ENCODE data around the gene UNC13A. TPM values are rescaled to one million over a fixed set of nuclear protein-coding genes. Genes with fewer than 3 reads are reported as not detected.

The UNC13A gene
- total and polyA plus RNA-seq, 2 donors (not counting 3 experiments of a cell fraction or from before 2014, with no cell fraction given), result 0.04 to 0.09 TPM

DNA sequence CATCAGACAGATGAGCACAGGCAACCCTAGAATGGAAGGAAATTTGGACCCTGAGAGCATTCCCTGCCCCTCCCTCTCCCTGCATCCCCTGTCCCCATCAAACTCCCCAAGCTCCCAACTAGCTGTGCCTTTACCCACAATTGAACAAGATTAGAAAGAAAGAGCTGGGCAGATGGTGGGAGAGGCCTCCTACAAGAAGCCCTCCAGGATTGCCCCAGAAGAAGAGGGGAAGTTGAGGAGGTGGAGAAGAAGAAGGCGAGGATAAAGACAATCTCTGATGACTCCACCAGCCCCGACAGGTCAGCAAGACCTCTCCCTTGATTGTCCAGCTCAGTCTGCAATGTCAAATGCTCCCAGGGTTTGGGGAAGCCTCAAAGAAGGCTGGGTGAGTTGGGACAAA is 11.9 kb downstream of the UNC13A start:
- no peak overlapping the region for H2AFZ ChIP-seq (ENCODE audit: low read depth, low read length)
- H3K36me3 ChIP-seq (ENCODE audit: control insufficient read depth in 2 of 2, extremely low read depth in 1 of 2, insufficient read depth in 2 of 2, low read length in 2 of 2), result no peaks in the 10 kb centered on the region
- H3K27ac ChIP-seq (ENCODE audit: insufficient read depth, low read depth, low read length), result no peak overlapping the region
- ChIA-PET POLR2A (no interaction called here), CTCF (interaction anchor here (1.4 kb wide), 1 partner anchor 235 kb away, joined by 3 read pairs; no protein-coding TSS in a partner anchor)
- DNase-seq (ENCODE audit: low read depth, low spot score) (no peak), FAIRE-seq (no peak)
- no peaks in the 10 kb centered on the region for H3K9me3 ChIP-seq (replicated peaks; ENCODE audit: control insufficient read depth, insufficient read depth, low read length)
- peaks cover 15% of the 10 kb centered on the region for H3K4me1 ChIP-seq (ENCODE audit: control insufficient read depth, extremely low read depth, insufficient read depth, low read length)
- dilution Hi-C loops (cut with MboI; ENCODE audit: extremely low pct_ligation_motif_present, low sequenced_read_pairs), result no loop called here
- H3K4me2 ChIP-seq (ENCODE audit: insufficient read depth, low read length), result no peak overlapping the region
- no peaks in the 10 kb centered on the region for H4K20me1 ChIP-seq (replicated peaks; ENCODE audit: control insufficient read depth, extremely low read depth, insufficient read depth, low read length)
- H3K9me1 ChIP-seq (replicated peaks; ENCODE audit: control insufficient read depth, extremely low read depth, insufficient read depth, low read length), result no peaks in the 10 kb centered on the region
- no peak for TF ChIP-seq MYC (IDR thresholded peaks at IDR 0.05; ENCODE audit: low read depth, low read length)
- TF ChIP-seq FOS (IDR thresholded peaks at IDR 0.05; ENCODE audit: borderline replicate concordance, insufficient read depth, low read length), result no peak
- TF ChIP-seq POLR2A (IDR thresholded peaks at IDR 0.05; ENCODE audit: low read depth, low read length), result no peak
- no peak for TF ChIP-seq GATA2 (IDR thresholded peaks at IDR 0.05; ENCODE audit: insufficient read depth, insufficient read length, low read depth, low read length)
- no peak for TF ChIP-seq EZH2 (IDR thresholded peaks at IDR 0.05; ENCODE audit: borderline replicate concordance, low read depth, low read length, severe bottlenecking)
- TF ChIP-seq, protein P1, sequence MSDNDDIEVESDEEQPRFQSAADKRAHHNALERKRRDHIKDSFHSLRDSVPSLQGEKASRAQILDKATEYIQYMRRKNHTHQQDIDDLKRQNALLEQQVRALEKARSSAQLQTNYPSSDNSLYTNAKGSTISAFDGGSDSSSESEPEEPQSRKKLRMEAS (IDR thresholded peaks at IDR 0.05; ENCODE audit: insufficient read depth, insufficient read length), result no peak
- TF ChIP-seq, protein P2, sequence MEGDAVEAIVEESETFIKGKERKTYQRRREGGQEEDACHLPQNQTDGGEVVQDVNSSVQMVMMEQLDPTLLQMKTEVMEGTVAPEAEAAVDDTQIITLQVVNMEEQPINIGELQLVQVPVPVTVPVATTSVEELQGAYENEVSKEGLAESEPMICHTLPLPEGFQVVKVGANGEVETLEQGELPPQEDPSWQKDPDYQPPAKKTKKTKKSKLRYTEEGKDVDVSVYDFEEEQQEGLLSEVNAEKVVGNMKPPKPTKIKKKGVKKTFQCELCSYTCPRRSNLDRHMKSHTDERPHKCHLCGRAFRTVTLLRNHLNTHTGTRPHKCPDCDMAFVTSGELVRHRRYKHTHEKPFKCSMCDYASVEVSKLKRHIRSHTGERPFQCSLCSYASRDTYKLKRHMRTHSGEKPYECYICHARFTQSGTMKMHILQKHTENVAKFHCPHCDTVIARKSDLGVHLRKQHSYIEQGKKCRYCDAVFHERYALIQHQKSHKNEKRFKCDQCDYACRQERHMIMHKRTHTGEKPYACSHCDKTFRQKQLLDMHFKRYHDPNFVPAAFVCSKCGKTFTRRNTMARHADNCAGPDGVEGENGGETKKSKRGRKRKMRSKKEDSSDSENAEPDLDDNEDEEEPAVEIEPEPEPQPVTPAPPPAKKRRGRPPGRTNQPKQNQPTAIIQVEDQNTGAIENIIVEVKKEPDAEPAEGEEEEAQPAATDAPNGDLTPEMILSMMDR (IDR thresholded peaks at IDR 0.05; ENCODE audit: extremely low read depth in 1 of 2, insufficient read depth in 1 of 2, low read depth in 1 of 2, low read length in 2 of 2), result no peak
- TF ChIP-seq POLR2AphosphoS5 (IDR thresholded peaks at IDR 0.05; ENCODE audit: insufficient read depth, low read depth, low read length), result no peak
- no peak for TF ChIP-seq JUN (IDR thresholded peaks at IDR 0.05; ENCODE audit: borderline replicate concordance, insufficient read depth, insufficient read length, low read depth)
- no TSS peak for BruUV-seq (replicated peaks)
- peaks cover 0 to 4% of the 10 kb centered on the region in 2 experiments for H3K27me3 ChIP-seq (ENCODE audit: control insufficient read depth in 2 of 2, insufficient read depth in 2 of 2, low read length in 2 of 2)
- H3K4me3 ChIP-seq (replicated peaks in 1 of 3; ENCODE audit: insufficient read depth in 1 of 3, low read depth in 1 of 3, low read length in 3 of 3), result no peak overlapping the region
- intact Hi-C loops (cut with micrococcal nuclease), result no loop called here
- H3K9ac ChIP-seq (replicated peaks; ENCODE audit: extremely low read depth, insufficient read depth, low read length), result no peak overlapping the region
- H3K79me2 ChIP-seq (ENCODE audit: control insufficient read depth, insufficient read depth, low read length), result no peaks in the 10 kb centered on the region

All from endothelial cell of umbilical vein (primary cell).